HG03108 (cell line): ENCODE data around the gene CNTN3.

ENCODE experiments used
- ATAC-seq: cut with Tn5 transposase; IDR thresholded peaks from one replicate; pipeline ENCODE4 v1.9.1; 2021; ENCODE audit warnings: moderate library complexity; ENCODE audit not compliant: unreplicated experiment

The CNTN3 gene

DNA sequence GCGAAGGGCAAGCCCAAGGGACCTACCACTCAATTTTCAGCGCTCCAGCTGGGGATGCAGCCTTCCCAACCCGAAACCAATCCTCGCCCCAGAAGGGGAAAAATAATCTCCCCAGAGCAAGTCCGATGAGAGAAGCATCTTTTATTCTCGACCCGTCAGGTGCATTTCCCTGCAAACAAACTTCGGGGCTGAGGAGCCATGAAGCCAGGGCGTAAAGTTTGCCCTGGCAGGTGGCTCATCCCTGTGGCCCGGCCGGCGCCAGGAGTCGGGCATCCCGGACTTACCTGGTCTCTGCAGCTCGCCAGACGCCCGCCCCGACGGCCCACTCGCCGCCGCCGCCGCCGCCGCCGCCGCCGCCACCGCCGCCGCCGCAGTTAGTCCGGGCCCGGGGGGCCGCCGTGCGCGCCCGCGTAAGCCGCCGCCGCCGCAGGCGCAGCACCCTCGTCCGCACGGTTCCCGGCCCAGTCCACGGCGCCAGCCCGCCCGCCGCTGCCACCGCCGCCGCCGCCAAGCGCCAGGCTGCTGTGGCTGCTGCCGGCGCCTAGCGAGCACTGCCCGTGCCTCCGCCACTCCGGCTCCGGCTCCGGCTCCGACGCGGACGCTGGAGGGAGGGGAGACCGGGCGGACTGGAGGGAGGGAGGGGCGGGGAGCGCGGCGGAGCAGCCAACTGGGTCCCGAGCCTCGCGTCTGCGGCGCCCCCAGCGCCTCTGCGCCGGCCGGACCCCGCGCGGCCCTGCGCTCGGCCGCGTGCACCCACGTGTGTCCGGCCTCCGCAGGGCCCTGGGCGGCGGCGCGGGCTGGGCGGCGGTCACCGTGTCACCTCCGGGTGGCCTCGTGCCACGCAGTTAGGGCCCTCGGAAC lies at the start of gene CNTN3:
Gene CNTN3 (minus strand): TSS at position 553 of the 861 bp plus-strand sequence. CDS start 93,547 bp downstream, outside the sequence.
- ATAC-seq: no peak

DNA sequence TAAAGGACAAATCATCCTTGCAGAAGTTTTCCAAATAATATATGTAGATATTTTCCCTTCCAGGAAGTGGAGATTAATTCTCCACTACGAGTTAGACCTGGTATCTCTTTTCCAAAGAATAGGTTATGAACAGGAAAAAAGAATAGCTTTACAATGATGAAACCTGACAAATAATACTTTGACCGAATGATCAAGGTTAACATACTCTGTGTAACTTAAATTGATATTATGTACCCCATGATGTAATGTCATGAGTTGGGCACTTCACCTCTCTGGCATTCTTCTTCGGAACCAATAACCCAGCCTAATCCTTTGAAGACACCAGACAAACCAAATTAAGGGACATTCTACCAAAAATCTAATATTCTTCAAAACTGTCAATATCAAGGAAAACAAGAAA lies 48.7 kb upstream of the CNTN3 start:
- ATAC-seq: no peak

DNA sequence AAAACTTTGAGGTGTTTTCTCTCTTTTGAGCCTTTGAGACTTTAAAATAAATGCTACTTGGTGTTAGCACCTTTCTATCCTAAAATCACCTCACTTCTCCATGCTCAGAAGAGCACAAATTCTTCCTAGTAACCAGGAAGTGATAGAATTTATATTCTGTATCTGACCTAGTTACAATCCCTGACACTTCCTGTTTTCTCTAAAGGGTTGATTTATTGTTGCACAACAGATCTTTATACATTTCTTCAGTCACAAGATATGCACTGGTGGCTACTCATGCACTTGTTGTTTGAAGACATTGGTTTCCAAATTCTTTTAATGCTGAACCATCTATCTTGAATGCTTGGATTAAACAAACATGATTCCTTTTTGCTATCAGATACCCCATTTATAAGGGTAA lies 47.2 kb upstream of the CNTN3 start:
- no peak for ATAC-seq

DNA sequence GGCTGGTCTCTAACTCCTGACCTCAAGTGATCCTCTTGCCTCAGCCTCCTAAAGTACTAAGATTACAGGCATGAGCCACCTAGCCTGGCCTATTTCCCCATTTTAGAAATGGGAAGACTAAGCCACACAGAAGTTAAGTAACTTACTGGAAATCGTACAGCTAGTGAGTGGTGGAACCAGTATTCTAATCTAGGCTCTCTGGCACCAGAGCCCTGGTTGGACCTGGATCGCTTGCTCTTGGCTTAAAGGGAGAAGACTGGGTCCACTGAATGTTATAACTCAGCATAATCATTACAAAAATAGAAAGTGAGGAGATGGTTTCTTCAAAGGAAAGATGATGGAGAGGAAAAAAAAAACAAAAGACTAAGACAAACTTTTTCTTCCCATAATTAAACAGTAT lies 37.4 kb upstream of the CNTN3 start:
- no peak for ATAC-seq

DNA sequence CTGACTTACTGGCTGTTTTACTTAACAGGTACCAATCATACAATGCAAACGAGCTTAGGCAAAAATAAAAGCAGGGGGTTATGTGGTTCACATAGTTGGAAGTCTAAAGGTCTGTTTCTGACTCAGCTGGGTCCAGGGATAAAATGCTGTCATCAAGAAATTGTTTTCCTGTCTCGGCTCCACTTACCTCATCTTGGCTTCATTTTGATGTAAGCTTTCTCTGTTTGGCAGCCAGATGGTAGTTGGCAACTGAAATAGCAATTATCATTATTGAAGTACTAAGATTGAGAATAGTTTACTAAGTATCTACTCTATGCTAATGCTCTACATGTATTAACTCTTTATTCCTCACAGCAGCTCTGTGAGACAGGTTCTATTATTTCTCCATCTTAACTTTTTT lies 36.8 kb upstream of the CNTN3 start:
- ATAC-seq: no peak

DNA sequence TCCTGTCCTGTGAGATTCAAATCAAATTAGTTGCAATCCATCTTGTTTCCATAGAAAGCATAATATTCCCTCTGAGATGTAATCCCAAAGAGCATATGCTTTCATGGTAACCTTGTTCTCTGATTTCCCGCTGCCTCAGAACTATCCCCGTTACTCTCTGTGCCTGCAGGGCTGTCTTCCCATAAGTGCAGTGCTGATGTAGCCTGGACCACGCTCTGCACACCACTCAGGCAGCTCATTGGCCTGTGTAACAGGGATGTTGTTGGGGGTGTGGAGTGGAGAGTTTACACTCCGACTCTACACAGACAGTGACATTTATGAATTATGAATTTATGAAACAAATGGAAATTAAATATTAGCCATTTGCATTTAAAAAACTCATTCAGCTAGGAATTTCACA lies 33.6 kb upstream of the CNTN3 start:
- no peak for ATAC-seq

DNA sequence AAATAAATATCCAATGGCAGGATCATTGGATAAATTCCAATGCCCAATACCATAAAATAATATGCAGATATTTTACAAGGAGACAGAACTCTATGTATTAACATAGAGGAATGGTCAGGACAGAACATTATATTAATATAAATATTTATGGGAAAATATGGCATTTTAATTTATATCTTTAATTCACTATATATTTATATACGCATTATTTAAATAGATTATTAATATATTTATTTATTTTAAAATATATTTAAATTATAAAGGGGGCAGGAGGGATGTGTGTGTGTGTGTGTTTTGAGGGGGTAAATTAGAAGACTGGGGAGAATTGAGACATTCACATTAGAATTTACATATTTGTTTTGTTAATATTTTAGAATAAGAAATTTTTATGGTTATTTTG lies 31.6 kb upstream of the CNTN3 start:
- no peak for ATAC-seq

DNA sequence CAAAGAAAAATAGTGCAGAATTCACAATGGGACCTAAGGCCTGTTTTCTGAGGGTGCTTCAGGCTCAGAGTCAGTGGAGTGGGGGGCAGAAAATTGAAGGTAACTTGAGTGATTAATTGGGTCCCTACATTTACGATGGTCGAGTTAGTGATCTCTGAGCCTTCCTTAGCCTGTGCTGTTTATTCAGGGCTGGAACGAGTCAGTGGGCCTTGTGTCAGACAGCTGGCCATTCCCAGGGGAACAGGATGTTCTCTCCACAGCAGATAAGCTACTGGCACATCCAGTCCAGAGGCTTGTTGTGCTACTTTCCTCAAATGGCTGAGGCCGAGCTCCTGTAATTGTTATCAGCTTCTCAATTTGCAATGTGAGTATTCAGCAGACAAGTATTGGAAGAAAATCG lies 29.2 kb upstream of the CNTN3 start:
- ATAC-seq: no peak

DNA sequence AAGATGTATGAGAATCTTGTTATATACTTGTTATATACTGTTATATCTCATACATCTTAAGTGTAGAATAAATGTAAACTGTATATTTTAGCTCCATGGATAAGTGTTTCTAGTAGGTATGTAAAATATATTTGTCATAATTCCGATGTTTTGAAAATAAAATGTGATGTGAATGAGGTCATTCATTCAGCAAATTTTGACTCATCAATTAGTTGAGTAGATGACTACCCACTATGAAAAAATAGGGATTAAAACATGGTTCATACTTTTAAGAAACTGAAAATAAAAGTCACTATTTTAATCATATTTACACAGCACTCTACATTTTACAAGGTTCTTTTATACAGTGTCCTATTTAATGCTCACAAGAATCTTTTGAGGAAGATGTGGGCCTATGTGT lies 28.4 kb upstream of the CNTN3 start:
- no peak for ATAC-seq

DNA sequence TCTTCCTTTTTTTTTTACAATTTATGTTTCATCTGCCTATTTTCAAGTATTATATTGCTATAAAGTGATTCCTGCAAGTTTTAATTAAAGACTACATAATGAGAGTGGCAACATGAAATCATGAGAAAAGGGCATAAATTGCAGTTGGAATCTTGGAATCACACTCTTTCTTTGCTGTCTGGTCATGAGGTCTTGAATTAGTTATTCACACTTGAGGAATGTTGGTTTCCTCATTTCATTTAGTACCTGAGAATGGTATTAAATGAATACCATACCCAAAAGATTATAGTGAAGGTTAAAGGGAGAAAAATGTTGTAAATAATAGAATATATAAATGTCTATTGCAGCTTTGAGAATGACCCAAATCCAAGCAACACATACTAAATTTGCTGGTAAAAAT lies 25.8 kb upstream of the CNTN3 start:
- no peak for ATAC-seq

DNA sequence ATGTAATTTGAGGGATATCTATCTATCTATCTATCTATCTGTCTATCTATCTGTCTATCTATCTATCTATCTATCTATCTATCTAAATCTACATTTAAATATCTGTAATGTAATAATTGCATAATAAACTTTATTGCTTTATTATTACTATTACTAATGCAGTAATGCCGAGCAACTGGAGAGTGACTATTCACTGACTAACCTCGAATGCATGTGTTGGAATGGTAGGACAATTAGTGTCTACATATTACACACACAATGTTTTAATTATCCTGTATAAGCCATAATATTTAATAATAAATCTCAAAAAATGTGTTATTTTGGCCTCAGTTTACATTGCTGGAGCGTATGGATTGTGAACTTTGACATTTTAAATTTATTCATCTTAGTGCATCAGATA lies 25.2 kb upstream of the CNTN3 start:
- ATAC-seq: no peak

DNA sequence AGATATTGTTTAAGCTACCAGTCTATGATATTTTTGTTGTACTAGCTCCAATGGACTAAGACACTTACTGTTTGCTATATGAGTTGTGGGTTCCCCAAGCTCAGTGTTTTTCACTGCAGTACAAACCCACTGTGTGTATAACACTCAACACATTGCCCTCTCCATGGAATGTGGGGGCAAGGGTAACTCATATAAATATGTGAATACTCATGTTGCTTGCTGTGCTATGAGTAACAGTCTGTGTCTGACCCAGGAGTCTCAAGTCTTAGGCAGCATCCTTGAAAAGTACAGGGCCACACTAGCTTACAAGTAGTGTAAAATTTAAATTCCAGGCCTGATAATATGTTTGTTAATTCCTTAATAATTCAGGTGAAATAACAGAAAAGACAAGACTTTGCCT lies 22.5 kb upstream of the CNTN3 start:
- no peak for ATAC-seq

DNA sequence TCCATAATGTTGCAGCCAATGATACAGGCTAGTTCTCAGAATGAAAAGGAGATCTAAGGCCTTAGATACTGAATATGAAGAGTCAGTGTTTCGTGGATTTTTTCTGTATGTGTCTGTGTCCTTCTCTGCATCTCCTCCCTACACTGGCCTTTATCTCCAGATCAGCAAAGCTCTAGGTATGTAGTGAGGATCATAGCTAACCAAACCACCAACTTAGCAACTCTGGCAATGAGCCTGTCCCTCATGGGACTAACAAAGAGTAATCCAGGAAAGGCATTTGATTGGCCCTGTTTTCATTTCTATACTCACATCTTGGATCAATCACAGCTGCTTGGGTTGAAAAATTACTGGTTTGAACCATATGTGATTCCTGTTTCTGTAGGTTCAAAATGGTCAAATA lies 18.6 kb upstream of the CNTN3 start:
- ATAC-seq: no peak

DNA sequence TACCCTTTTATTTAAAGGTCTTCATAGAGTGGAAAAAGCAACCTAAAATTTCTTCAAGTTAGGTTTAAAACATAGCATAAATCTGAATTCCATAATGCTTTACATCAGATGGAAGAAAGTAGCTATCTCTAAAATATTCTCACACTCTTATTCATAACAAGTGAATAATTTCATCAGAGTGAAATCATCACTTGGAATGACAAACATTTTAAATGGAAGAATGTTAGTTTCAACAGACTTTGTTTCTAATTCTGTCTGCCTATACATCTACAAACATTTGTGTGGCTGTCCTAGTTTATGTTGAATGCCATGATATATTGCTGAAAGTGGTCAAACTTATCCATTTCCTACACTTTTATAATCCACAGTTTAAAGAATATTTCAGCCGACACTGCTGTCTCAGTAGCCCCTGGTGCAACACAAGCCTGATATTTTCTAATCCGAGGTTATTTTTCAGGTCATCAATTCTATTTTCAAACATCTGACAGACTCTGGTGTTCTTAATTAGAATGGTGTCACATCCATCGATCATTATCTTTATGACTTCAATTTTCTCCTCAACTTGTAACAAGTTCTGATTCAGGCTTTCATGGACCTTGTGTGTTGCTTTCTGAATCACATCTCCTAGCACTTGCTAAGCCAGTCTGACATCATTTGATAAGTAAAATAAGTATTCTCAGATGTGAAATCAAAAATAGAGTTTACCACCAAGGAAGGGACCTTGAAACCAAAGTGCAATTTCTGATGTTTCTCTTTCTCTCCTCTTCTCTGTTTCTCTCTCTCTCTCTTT lies 17.1 kb upstream of the CNTN3 start:
- ATAC-seq: no peak

DNA sequence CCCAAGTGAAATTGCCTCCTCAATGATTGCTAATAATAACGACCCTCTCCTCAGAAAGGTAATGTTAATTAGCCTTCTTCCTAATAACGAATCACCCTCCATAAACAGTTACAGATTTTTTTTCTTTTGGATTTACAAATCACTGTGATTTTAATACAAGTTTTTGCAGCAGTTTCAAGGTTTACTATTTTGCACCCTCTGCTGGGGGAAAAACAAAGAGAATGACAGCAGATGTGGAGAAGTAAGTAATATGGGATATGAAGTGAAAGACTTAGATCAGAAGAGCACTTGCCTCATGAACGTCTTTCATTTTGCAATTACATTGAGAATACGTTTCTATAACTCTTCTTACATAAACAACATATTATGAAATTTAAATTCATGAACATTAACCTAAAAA lies 16.1 kb upstream of the CNTN3 start:
- no peak for ATAC-seq

DNA sequence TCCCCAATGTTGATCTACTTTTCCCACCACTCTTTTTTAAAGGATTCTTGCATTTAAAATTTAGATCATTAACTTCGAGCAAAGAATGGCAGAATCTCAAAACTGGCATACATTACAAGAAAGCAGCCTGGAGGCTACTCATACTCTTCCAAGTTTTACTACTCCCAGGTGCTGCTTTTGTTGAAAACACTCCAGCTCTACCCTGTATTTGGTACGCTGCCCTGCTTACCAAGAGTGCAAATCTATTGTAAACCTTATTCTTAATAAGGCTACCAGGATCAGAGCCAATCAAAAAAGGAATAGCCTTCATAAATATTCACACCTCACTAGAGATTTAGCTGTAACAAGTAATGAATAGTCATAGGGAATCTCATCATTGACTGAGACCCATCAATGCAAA lies 11.6 kb upstream of the CNTN3 start:
- ATAC-seq: no peak

DNA sequence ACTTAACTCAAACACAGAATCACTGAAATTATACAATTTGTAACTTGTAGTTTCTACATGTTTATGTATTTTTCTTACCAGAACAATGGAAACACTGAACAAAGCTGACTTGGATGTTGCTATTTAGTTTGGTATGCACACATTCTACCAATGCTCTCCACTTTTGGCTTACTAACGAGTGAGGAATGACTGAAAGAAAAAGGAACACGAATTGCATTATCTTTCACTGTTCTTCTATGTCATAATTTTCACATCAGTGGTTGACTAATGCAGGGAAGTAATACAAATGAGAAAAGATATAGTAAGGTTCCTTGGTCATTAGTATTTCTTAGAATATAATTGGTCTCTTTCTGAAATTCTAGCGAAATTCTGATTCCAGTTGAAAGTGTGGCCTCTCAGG lies 9.8 kb upstream of the CNTN3 start:
- ATAC-seq: no peak

DNA sequence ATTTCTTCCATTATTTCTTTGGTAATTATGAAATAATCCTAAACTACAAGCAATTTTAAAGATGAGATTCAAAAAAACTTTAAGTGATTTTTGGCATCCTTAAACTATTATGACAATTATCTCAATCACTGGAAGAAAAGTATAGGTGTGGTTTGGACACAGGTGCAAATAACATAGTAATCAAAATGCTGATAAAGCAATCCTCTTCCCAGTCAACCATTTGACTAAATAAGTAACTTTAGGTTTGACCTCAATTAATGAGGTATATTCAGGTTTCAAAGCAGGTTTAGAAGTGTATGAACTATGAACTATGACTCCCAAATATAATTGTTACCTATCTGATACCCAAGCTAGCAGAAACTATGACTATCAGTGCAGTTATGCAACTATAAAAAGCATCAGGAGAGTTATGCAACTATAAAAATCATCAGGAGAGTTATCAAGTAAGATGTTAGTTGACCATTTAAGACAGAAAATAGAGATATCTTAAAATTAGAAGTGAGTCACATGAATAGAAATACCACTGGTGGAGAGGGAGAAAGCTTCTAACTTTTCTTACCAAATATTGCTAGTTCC lies 8.9 kb upstream of the CNTN3 start:
- no peak for ATAC-seq

DNA sequence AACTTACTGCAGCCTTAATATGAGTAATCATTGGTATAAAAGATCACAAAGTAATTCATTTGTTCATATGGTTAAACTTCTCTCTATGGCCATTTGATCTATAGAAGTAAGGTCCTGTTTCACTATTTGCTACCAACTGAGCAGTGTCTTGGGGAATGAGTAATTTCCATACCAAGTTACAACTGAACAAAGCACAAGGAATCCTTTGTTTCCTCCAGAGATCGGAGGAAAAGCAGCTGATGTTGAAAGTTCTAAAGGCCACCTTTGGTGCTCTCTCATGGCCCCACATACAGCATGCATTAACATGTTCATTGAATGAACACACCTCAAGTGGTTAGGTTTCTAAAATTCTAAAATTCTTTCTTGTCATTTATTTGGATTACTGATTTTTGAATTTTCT lies 7.1 kb upstream of the CNTN3 start:
- no peak for ATAC-seq

DNA sequence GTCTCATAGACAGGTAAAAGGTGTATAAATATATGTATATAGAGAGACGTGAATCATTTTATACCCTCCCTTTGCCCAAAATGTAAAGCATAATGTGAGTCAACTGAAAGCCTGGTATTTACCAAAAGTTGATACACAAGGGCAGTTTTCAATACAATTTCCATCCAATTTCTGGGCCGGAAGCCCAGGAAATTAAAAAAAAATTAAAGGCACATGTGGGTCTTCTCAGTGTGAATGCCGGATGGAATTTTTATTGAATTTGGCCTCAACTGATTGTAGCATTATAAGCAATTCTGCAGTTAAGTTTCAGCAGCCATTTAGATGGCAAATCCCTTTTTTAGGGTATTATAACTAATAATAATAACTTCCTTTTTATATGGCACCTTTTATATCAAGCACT lies 3.3 kb upstream of the CNTN3 start:
- ATAC-seq: no peak

DNA sequence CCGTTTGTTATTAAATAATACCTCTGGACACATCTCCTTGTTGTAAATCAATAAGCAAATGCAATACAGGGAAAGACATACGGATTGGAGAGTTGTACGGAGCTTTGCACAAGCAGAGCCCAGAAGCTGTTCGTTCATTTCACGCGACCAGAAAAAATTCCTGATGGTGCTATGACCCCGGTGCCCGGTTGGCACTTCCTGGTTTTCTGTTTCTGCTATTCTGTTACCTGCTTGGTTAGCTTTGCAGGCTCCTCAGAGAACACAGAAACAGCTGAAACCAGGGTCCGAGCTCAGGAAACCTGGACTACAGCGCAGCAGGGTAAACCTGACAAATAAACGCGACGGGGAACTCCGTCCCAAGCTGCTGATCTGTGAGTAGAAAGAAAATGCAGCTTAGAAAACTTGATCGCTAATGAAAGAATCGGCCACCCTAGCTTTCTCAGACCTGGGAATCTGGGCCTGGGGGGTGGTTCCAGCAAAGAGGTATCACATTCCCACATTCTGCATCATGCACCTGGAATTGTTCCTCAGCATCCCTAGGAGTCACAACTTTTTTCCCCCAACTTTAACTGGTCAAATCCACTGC lies 845 bp downstream of the CNTN3 start:
- no peak for ATAC-seq

DNA sequence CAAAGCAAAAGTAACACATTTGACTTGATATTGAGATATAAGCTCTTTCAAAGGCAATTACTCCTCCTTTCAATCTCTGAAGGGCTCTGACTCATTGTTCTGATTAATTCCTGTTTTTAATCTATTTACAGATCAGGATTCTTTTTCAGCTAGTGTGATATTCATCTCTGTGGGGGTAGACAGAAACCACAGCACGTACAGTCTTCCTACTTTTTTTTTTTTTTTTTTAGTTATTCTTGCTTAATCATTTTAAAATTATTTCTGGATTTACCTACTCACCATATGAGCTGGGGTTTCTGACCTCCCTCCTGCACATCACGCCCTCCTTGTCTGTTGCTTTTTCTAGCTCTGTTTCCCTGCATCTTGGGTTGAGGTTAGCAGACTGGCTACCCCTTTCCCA lies 1.4 kb downstream of the CNTN3 start:
- no peak for ATAC-seq
